Neural progenitor cell (in vitro differentiated cells): ENCODE measurements around the gene TCF3. TPM values are rescaled to one million over a fixed set of nuclear protein-coding genes. Genes with fewer than 3 reads are reported as not detected.

Experiments
- DNase-seq: peaks from one replicate; pipeline ENCODE4 v3.0.0-alpha.2; 2016; ENCODE audit warnings: low spot score
- H2AFZ ChIP-seq: fragments of 200-600 bp; sonication (generic); replicated peaks from 2 replicates; pipeline ENCODE4 v1.6.1; 2016; ENCODE audit warnings: antibody characterized with exemption
- H3F3A ChIP-seq: fragments of 200-600 bp; sonication (generic); 2 replicates; pipeline ENCODE4 v1.6.1; 2016; ENCODE audit warnings: antibody characterized with exemption, low read depth
- H3K27ac ChIP-seq: fragments of 200-600 bp; sonication (generic); 2 replicates; pipeline ENCODE4 v1.5.1; 2016; ENCODE audit warnings: mild to moderate bottlenecking
- H3K27me3 ChIP-seq: fragments of 200-600 bp; sonication (generic); 2 replicates; pipeline ENCODE4 v1.6.1; 2016; ENCODE audit warnings: mild to moderate bottlenecking, moderate library complexity
- H3K36me3 ChIP-seq: fragments of 200-600 bp; sonication (generic); 2 replicates; pipeline ENCODE4 v1.5.1; 2016
- H3K4me1 ChIP-seq: fragments of 200-600 bp; sonication (generic); 2 replicates; pipeline ENCODE4 v1.6.1; 2016; ENCODE audit warnings: mixed run types
- H3K4me2 ChIP-seq: fragments of 200-600 bp; sonication (generic); 2 replicates; pipeline ENCODE4 v1.6.1; 2016
- H3K4me3 ChIP-seq: fragments of 200-600 bp; sonication (generic); 2 replicates; pipeline ENCODE4 v1.5.1; 2016
- H3K79me2 ChIP-seq: fragments of 200-600 bp; sonication (generic); 2 replicates; pipeline ENCODE4 v1.6.1; 2016; ENCODE audit warnings: low read depth
- H3K9ac ChIP-seq: fragments of 200-600 bp; sonication (generic); 2 replicates; pipeline ENCODE4 v1.6.1; 2016
- H3K9me3 ChIP-seq: fragments of 200-600 bp; sonication (generic); 2 replicates; pipeline ENCODE4 v1.5.1; 2016; ENCODE audit warnings: low read depth
- H4K20me1 ChIP-seq: fragments of 200-600 bp; sonication (generic); 2 replicates; pipeline ENCODE4 v1.6.1; 2016; ENCODE audit warnings: low read depth
- H3K27ac Mint-ChIP-seq: 3 replicates; pipeline ENCODE4 v1.8.0; 2021; ENCODE audit warnings: mixed read lengths
- H3K27me3 Mint-ChIP-seq: 2 replicates; pipeline ENCODE4 v1.8.0; 2022; ENCODE audit warnings: low read depth, mild to moderate bottlenecking, inconsistent platforms, moderate library complexity, mixed read lengths; ENCODE audit not compliant: insufficient read depth
- H3K36me3 Mint-ChIP-seq: 3 replicates; pipeline ENCODE4 v1.8.0; 2021; ENCODE audit warnings: mixed read lengths
- H3K4me1 Mint-ChIP-seq: 3 replicates; pipeline ENCODE4 v1.8.0; 2021; ENCODE audit warnings: mixed read lengths
- H3K4me3 Mint-ChIP-seq: 3 replicates; pipeline ENCODE4 v1.8.0; 2021; ENCODE audit warnings: mild to moderate bottlenecking, moderate library complexity, mixed read lengths
- H3K9me3 Mint-ChIP-seq: 3 replicates; pipeline ENCODE4 v1.8.0; 2020; ENCODE audit warnings: mixed read lengths
- EZH2 ChIP-seq: fragments of 200-600 bp; sonication (generic); IDR thresholded peaks from 2 replicates; pipeline ENCODE4 v1.6.1; 2017; ENCODE audit warnings: antibody characterized with exemption, mild to moderate bottlenecking, moderate library complexity
- EZH2phosphoT487 ChIP-seq: fragments of 200-600 bp; sonication (generic); IDR thresholded peaks from 2 replicates; pipeline ENCODE4 v1.6.1; 2017; ENCODE audit warnings: antibody characterized with exemption
- total RNA-seq: library from RNA; depleted of rRNA; stranded (reverse); fragments of >200 nt; gene quantifications from 2 replicates; pipeline ENCODE4 v1.2.3, GENCODE V29; 2015; ENCODE audit warnings: low replicate concordance
- TF ChIP-seq, protein P1 (sequence below): fragments of 200-600 bp; sonication (generic); IDR thresholded peaks from 2 replicates; pipeline ENCODE4 v1.5.1; 2017; ENCODE audit warnings: antibody characterized with exemption, mild to moderate bottlenecking

TCF3 gene
- total RNA-seq, 1 donor from 2014 or later: 131 TPM

DNA sequence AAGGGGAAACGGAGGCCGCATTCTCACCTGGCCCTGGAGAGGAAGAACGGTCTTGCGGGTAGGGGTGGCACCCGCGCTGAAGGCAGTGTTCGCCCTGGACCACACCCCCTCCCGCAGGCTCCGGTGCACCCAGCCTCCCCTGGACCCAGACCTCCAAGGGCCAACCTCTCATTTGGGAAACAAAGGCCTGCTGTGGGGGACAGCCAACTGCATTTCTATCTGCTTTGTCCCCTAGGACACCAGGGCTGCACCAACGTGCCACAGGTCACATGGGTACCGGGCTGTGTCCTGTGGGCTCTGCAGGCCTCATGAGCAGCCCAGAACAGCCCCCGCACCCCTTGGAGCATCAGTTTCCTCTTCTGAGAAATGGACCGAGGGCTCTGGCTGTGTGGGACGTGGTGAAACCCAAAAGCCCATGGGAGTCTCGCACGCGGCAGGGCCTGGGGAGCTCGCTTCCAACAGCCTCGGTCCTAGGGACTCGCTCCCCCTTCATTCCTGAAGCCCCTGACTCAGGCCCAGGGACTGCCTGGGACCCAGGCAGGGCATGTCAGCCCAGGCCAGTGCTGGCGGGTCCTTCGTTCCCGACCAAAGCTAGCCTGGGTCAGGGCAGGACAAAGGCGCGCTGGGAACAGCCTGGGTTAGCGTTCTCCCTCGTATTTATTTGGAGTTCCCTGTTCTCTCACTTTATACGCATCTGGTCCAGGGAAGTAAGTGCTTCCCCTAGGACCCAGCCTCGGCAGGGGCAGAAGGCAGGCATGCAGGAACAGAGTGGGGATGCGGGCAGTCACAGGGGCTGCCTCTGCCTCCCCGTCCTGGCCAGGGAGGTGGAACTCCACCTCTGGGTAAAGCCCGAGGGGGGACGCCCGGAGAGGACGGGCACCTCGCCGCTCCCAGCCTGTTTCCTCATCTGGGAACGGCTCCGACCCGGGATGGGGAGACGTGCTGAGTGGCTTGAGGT lies 4.6 kb downstream of the TCF3 start:
- no peak overlapping the region for H3K27ac ChIP-seq
- DNase-seq: no peak
- H3F3A ChIP-seq: peaks cover 17% of the 10 kb centered on the region
- Mint-ChIP-seq H3K36me3 (peaks cover 12% of the 10 kb centered on the region), H3K27ac (no peak overlapping the region), H3K9me3 (no peaks in the 10 kb centered on the region), H3K4me3 (no peak overlapping the region), H3K4me1 (peaks cover 8% of the 10 kb centered on the region), H3K27me3 (peaks cover 5% of the 10 kb centered on the region)
- H3K9ac ChIP-seq: no peak overlapping the region
- H3K4me3 ChIP-seq: no peak overlapping the region
- peaks cover 9% of the 10 kb centered on the region for H3K4me1 ChIP-seq
- TF ChIP-seq, protein P1, sequence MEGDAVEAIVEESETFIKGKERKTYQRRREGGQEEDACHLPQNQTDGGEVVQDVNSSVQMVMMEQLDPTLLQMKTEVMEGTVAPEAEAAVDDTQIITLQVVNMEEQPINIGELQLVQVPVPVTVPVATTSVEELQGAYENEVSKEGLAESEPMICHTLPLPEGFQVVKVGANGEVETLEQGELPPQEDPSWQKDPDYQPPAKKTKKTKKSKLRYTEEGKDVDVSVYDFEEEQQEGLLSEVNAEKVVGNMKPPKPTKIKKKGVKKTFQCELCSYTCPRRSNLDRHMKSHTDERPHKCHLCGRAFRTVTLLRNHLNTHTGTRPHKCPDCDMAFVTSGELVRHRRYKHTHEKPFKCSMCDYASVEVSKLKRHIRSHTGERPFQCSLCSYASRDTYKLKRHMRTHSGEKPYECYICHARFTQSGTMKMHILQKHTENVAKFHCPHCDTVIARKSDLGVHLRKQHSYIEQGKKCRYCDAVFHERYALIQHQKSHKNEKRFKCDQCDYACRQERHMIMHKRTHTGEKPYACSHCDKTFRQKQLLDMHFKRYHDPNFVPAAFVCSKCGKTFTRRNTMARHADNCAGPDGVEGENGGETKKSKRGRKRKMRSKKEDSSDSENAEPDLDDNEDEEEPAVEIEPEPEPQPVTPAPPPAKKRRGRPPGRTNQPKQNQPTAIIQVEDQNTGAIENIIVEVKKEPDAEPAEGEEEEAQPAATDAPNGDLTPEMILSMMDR: no peak
- no peak for TF ChIP-seq EZH2phosphoT487
- no peak for TF ChIP-seq EZH2
- no peak overlapping the region for H3K4me2 ChIP-seq
- H3K9me3 ChIP-seq: no peaks in the 10 kb centered on the region
- H3K79me2 ChIP-seq: peaks cover 93% of the 10 kb centered on the region
- no peak overlapping the region for H2AFZ ChIP-seq
- no peaks in the 10 kb centered on the region for H3K27me3 ChIP-seq
- peaks cover 6% of the 10 kb centered on the region for H3K36me3 ChIP-seq
- H4K20me1 ChIP-seq: peaks cover 83% of the 10 kb centered on the region

DNA sequence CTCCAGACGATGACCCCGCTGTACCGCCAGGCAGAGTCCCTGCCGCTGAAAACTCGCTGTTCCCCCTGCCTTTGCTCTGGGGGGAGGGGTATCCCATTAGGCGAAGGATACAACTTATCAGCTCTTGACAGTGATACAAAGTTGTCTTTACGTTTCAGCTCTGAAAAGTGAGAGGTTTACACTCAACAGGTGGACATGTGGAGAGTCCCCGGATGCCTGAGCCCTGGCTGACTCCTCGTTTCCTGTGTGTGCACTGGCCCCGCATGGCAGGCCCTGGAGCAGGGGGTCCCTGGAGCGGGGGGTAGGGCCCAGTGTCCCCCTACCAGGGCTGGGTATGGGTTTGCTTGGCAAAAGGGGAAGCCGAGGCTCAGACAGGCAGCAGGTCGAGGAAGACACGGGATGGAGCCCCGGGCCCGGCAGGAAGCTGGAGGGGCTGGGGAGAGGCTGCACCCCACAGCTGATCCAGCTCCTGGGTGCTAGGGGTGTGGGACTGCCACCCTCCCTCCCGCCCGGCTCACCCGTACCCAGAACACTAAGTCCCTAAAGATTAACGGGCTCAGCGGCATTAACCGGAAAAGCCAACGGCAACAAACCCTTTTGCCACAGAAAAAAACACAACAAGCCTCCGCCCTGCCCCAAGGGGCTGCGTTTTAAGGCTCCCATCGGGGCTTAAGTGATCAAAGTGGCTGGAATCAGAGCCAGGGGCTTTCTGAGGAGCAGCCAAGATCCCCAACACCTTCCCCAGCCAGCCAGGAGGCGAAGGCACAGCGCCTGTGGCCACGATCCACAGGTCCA lies 5.6 kb downstream of the TCF3 start:
- H3K36me3 ChIP-seq: peaks cover 6% of the 10 kb centered on the region
- no peak overlapping the region for H3K4me2 ChIP-seq
- peaks cover 100% of the 10 kb centered on the region for H3K79me2 ChIP-seq
- no peak for DNase-seq
- no peak overlapping the region for H3K4me3 ChIP-seq
- no peak overlapping the region for H3K27ac ChIP-seq
- TF ChIP-seq, protein P1: no peak
- TF ChIP-seq EZH2 (no peak), EZH2phosphoT487 (no peak)
- Mint-ChIP-seq H3K9me3 (peaks cover 2% of the 10 kb centered on the region), H3K27ac (no peak overlapping the region), H3K4me1 (peaks cover 10% of the 10 kb centered on the region), H3K36me3 (peaks cover 14% of the 10 kb centered on the region), H3K4me3 (peak overlapping the region; percentile 35), H3K27me3 (peaks cover 8% of the 10 kb centered on the region)
- no peak overlapping the region for H3K9ac ChIP-seq
- H2AFZ ChIP-seq: no peak overlapping the region
- H3F3A ChIP-seq: peaks cover 18% of the 10 kb centered on the region
- H3K27me3 ChIP-seq: no peaks in the 10 kb centered on the region
- H3K9me3 ChIP-seq: no peaks in the 10 kb centered on the region
- peaks cover 92% of the 10 kb centered on the region for H4K20me1 ChIP-seq
- peaks cover 9% of the 10 kb centered on the region for H3K4me1 ChIP-seq

DNA sequence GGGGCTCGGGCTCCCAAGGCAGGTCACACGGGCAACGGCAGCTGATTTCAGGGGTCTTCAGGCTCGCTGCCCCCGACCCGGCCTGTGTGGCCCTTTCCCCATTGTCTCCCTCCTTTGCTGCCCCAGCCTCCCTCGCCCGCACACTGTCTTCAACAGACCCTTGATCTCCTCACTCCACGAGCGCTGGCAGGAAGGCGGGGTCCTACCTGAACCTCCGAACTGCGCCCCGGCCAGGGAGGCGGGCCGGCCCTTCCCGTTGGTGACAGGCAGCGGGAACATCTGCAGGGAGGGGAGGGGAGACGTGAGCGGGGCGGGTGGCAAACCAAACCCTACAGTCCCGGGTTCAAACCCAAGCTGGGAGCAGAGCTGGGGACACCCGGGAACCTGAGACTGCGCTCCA lies 6.3 kb downstream of the TCF3 start:
- Histone ChIP-seq H3K36me3 (peaks cover 6% of the 10 kb centered on the region), H3K9ac (no peak overlapping the region), H3K4me3 (no peak overlapping the region), H3K27me3 (no peaks in the 10 kb centered on the region), H3K4me2 (no peak overlapping the region), H4K20me1 (peaks cover 99% of the 10 kb centered on the region), H3K9me3 (no peaks in the 10 kb centered on the region), H3K79me2 (peaks cover 100% of the 10 kb centered on the region), H2AFZ (no peak overlapping the region), H3K4me1 (peaks cover 9% of the 10 kb centered on the region), H3K27ac (no peak overlapping the region), H3F3A (peaks cover 11% of the 10 kb centered on the region)
- Mint-ChIP-seq H3K4me1 (peaks cover 10% of the 10 kb centered on the region), H3K27me3 (peaks cover 11% of the 10 kb centered on the region), H3K36me3 (peaks cover 16% of the 10 kb centered on the region), H3K4me3 (no peak overlapping the region), H3K9me3 (peaks cover 2% of the 10 kb centered on the region), H3K27ac (no peak overlapping the region)
- DNase-seq: no peak
- TF ChIP-seq, protein P1: no peak
- TF ChIP-seq EZH2phosphoT487: no peak
